Adrenal gland (tissue), 5 donors: ENCODE data around the gene INHBB.

Experiments
- CTCF ChIP-seq, 6 experiments: fragments of 450-650 bp in 4 of 6; fragments of 200-600 bp in 2 of 6; sonication (generic) in 1 of 6; IDR thresholded peaks; 1 replicate in 5 of 6; 2 replicates in 1 of 6; pipeline versions ENCODE4 v1.5.1 to v1.8.0; 2016 to 2021; ENCODE audit warnings: antibody characterized with exemption in 6 of 6, mild to moderate bottlenecking in 2 of 6, moderate library complexity in 1 of 6
- POLR2A ChIP-seq, 2 donors: fragments of 450-650 bp; IDR thresholded peaks; one replicate each; pipeline ENCODE4 v1.6.1; 2017; ENCODE audit warnings: antibody characterized with exemption in 2 of 2, mild to moderate bottlenecking in 2 of 2, moderate library complexity in 1 of 2
- donor health status: DM: no; HTN: no; CAD: no.

GRCh38 chr2:120332384-120332783 lies 13.6 kb upstream of the INHBB start:
- TF ChIP-seq CTCF (IDR thresholded peaks at IDR 0.05), result no peak
- no peak for TF ChIP-seq POLR2A (IDR thresholded peaks at IDR 0.05)
